HepG2 (cell line): ENCODE results near the gene COMT. TPM values are rescaled to one million over a fixed set of nuclear protein-coding genes. Genes with fewer than 3 reads are reported as not detected.

ENCODE experiments used
- CBX5 ChIP-seq: sonication (generic); formaldehyde crosslinking; IDR thresholded peaks from 2 replicates; pipeline ENCODE4 v1.4.0; 2020; ENCODE audit warnings: missing genetic modification reagents, borderline replicate concordance
- FOXK1 ChIP-seq: sonication (generic); formaldehyde crosslinking; IDR thresholded peaks from 2 replicates; pipeline ENCODE4 v1.4.0; 2020; ENCODE audit warnings: low read depth, missing genetic modification reagents, borderline replicate concordance
- FOXK2 ChIP-seq: fragments of 450-650 bp; IDR thresholded peaks from 2 replicates; pipeline ENCODE4 v1.6.1; 2016
- FOXO1 ChIP-seq: sonication (generic); formaldehyde crosslinking; IDR thresholded peaks from 2 replicates; pipeline ENCODE4 v1.4.0; 2020; ENCODE audit warnings: missing genetic modification reagents
- HMG20A ChIP-seq: IDR thresholded peaks from 2 replicates; pipeline ENCODE4 v1.6.1; 2016; ENCODE audit warnings: borderline replicate concordance
- IRX3 ChIP-seq: sonication (generic); formaldehyde crosslinking; IDR thresholded peaks from 2 replicates; pipeline ENCODE4 v1.8.1; 2023; ENCODE audit warnings: mild to moderate bottlenecking, low read depth, missing genetic modification reagents, borderline replicate concordance
- KDM5B ChIP-seq: sonication (generic); formaldehyde crosslinking; IDR thresholded peaks from 2 replicates; pipeline ENCODE4 v1.4.0; 2020; ENCODE audit warnings: missing genetic modification reagents, mild to moderate bottlenecking, borderline replicate concordance
- KDM6A ChIP-seq: IDR thresholded peaks from 2 replicates; pipeline ENCODE4 v1.6.1; 2016; ENCODE audit warnings: low read depth
- KLF16 ChIP-seq, 2 experiments: sonication (generic) in 1 of 2; formaldehyde crosslinking in 1 of 2; IDR thresholded peaks; 2 replicates each; pipeline versions ENCODE4 v1.6.1 to v1.8.0; 2016 to 2023; ENCODE audit warnings: missing genetic modification reagents in 2 of 2, missing compliant biosample characterization in 1 of 2
- MYC ChIP-seq: sonication (generic); formaldehyde crosslinking; IDR thresholded peaks from 2 replicates; pipeline ENCODE4 v1.9.0; 2021; ENCODE audit warnings: missing genetic modification reagents, borderline replicate concordance
- PRMT3 ChIP-seq: sonication (generic); formaldehyde crosslinking; IDR thresholded peaks from 2 replicates; pipeline ENCODE4 v1.8.1; 2022; ENCODE audit warnings: low read depth, mild to moderate bottlenecking, moderate library complexity, missing genetic modification reagents, borderline replicate concordance
- WIZ ChIP-seq: sonication (generic); formaldehyde crosslinking; IDR thresholded peaks from 2 replicates; pipeline ENCODE4 v1.5.1; 2020; ENCODE audit warnings: mild to moderate bottlenecking, missing genetic modification reagents
- ZNF3 ChIP-seq: IDR thresholded peaks from 2 replicates; pipeline ENCODE4 v1.7.0; 2017; ENCODE audit warnings: inconsistent platforms
- ZNF350 ChIP-seq: sonication (generic); formaldehyde crosslinking; IDR thresholded peaks from 2 replicates; pipeline ENCODE4 v1.4.0; 2020; ENCODE audit warnings: mild to moderate bottlenecking, low read depth, missing genetic modification reagents, borderline replicate concordance
- ZNF614 ChIP-seq: IDR thresholded peaks from 2 replicates; pipeline ENCODE4 v1.6.1; 2018; ENCODE audit warnings: missing biosample characterization, missing genetic modification reagents, inconsistent platforms, borderline replicate concordance
- ZNF660 ChIP-seq: sonication (generic); formaldehyde crosslinking; IDR thresholded peaks from 2 replicates; pipeline ENCODE4 v1.5.1; 2020; ENCODE audit warnings: mild to moderate bottlenecking, low read depth, missing genetic modification reagents, borderline replicate concordance
- ZNF761 ChIP-seq: sonication (generic); formaldehyde crosslinking; conservative IDR thresholded peaks from 2 replicates; pipeline ENCODE4 v1.4.0; 2020; ENCODE audit warnings: mild to moderate bottlenecking, missing genetic modification reagents
- polyA plus RNA-seq, 8 experiments: library from polyadenylated mRNA; depleted of rRNA in 3 of 8; stranded (reverse) in 7 of 8; unstranded in 1 of 8; fragments of >200 nt; fragmentation: Illumina TruSeq in 4 of 8; extraction: Trizol in 4 of 8; gene quantifications; 2 replicates each; pipeline versions ENCODE4 v1.2.1 to v1.2.3, GENCODE V29; 2011 to 2016; ENCODE audit warnings: low read depth in 4 of 8, missing spikeins in 1 of 8, mixed read lengths in 1 of 8; ENCODE audit not compliant: insufficient read depth in 1 of 8
- total RNA-seq, 5 experiments: library from RNA; depleted of rRNA; stranded (reverse); fragments of >200 nt; fragmentation: Illumina TruSeq; extraction: Trizol; gene quantifications; 2 replicates each; pipeline ENCODE4 v1.2.3, GENCODE V29; 2016; ENCODE audit warnings: low read depth in 1 of 5
- TF ChIP-seq, protein P1 (sequence below): sonication (generic); formaldehyde crosslinking; IDR thresholded peaks from 2 replicates; pipeline ENCODE4 v1.5.0; 2020; ENCODE audit warnings: mild to moderate bottlenecking, missing genetic modification reagents, borderline replicate concordance
- TF ChIP-seq, protein P2 (sequence below): IDR thresholded peaks from 2 replicates; pipeline ENCODE4 v1.6.1; 2012; ENCODE audit warnings: inconsistent platforms
- TF ChIP-seq, protein P3 (sequence below): sonication (generic); formaldehyde crosslinking; conservative IDR thresholded peaks from 2 replicates; pipeline ENCODE4 v1.4.0; 2020; ENCODE audit warnings: mild to moderate bottlenecking, missing genetic modification reagents, moderate library complexity

COMT gene
- total and polyA plus RNA-seq, 2 of the 13 experiments (the other 11 are each of a cell fraction or from before 2014, with no cell fraction given) = 156 to 162 TPM

DNA sequence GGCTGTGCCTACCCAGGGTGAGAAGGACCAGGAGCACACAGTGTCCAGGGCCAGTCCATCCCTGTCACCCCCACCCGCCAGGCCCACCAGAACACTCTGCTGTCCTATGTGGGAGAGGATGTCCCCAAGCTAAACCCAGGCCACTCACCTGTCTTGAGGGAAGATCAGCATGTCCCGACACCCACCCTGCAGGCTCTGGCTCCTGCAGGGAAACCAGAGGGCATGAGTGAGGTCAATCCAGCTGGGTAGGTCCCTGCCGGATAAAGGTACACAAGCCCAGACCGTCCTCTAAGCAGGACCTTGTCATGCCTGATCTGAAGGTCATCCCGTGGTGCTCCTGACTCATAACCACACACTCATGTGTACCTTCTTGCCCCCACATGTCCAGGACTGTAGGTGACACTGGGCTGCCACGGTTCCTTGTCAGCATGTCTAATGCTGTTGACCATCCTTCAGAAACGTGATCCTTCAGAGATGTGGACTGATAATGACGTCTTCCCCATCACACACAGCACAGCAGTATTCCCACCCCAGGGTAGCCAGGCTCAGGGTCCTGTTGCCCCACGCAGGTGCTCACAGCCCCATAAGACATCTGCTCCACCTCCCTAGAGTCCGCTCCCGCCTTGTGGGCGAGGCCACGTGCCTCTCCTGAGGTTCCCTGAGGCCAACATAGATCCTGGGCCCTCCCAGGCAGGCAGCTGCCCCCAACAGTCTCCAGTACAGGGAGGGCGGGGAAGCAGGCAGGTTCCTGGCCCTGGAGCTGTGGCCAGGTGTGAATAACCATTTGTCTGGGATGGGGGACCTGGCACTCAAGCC, 68.9 kb downstream of the COMT start (continued):
- TF ChIP-seq, protein P1, sequence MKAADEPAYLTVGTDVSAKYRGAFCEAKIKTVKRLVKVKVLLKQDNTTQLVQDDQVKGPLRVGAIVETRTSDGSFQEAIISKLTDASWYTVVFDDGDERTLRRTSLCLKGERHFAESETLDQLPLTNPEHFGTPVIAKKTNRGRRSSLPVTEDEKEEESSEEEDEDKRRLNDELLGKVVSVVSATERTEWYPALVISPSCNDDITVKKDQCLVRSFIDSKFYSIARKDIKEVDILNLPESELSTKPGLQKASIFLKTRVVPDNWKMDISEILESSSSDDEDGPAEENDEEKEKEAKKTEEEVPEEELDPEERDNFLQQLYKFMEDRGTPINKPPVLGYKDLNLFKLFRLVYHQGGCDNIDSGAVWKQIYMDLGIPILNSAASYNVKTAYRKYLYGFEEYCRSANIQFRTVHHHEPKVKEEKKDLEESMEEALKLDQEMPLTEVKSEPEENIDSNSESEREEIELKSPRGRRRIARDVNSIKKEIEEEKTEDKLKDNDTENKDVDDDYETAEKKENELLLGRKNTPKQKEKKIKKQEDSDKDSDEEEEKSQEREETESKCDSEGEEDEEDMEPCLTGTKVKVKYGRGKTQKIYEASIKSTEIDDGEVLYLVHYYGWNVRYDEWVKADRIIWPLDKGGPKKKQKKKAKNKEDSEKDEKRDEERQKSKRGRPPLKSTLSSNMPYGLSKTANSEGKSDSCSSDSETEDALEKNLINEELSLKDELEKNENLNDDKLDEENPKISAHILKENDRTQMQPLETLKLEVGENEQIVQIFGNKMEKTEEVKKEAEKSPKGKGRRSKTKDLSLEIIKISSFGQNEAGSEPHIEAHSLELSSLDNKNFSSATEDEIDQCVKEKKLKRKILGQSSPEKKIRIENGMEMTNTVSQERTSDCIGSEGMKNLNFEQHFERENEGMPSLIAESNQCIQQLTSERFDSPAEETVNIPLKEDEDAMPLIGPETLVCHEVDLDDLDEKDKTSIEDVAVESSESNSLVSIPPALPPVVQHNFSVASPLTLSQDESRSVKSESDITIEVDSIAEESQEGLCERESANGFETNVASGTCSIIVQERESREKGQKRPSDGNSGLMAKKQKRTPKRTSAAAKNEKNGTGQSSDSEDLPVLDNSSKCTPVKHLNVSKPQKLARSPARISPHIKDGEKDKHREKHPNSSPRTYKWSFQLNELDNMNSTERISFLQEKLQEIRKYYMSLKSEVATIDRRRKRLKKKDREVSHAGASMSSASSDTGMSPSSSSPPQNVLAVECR (CRISPR knock-in tag) = peak; percentile 67; the same call in 1 of the 2 replicates
- TF ChIP-seq CBX5 = no peak
- TF ChIP-seq, protein P2, sequence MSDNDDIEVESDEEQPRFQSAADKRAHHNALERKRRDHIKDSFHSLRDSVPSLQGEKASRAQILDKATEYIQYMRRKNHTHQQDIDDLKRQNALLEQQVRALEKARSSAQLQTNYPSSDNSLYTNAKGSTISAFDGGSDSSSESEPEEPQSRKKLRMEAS = peak; percentile 76
- TF ChIP-seq ZNF614 (CRISPR knock-in tag) = 0 out of 2 replicates have a peak, but pooled peaks have one; percentile 58
- peak; percentile 59; the same call in 1 of the 2 replicates for TF ChIP-seq MYC (CRISPR knock-in tag)
- TF ChIP-seq WIZ (CRISPR knock-in tag) = 0 out of 2 replicates have a peak, but pooled peaks have one; percentile 50
- peak; percentile 32; the same call in 1 of the 2 replicates for TF ChIP-seq KDM5B (CRISPR knock-in tag)
- no peak for TF ChIP-seq KDM6A (CRISPR knock-in tag)
- peak; percentile 88; the same call in 1 of the 2 replicates for TF ChIP-seq FOXK1 (CRISPR knock-in tag)
- 0 out of 2 replicates have a peak, but pooled peaks have one; percentile 20 for TF ChIP-seq ZNF350 (CRISPR knock-in tag)
- TF ChIP-seq IRX3 = no peak
- peak; percentile 78 for TF ChIP-seq FOXK2
- TF ChIP-seq HMG20A (CRISPR knock-in tag) = peak; percentile 47; the same call in 1 of the 2 replicates
- TF ChIP-seq, protein P3, sequence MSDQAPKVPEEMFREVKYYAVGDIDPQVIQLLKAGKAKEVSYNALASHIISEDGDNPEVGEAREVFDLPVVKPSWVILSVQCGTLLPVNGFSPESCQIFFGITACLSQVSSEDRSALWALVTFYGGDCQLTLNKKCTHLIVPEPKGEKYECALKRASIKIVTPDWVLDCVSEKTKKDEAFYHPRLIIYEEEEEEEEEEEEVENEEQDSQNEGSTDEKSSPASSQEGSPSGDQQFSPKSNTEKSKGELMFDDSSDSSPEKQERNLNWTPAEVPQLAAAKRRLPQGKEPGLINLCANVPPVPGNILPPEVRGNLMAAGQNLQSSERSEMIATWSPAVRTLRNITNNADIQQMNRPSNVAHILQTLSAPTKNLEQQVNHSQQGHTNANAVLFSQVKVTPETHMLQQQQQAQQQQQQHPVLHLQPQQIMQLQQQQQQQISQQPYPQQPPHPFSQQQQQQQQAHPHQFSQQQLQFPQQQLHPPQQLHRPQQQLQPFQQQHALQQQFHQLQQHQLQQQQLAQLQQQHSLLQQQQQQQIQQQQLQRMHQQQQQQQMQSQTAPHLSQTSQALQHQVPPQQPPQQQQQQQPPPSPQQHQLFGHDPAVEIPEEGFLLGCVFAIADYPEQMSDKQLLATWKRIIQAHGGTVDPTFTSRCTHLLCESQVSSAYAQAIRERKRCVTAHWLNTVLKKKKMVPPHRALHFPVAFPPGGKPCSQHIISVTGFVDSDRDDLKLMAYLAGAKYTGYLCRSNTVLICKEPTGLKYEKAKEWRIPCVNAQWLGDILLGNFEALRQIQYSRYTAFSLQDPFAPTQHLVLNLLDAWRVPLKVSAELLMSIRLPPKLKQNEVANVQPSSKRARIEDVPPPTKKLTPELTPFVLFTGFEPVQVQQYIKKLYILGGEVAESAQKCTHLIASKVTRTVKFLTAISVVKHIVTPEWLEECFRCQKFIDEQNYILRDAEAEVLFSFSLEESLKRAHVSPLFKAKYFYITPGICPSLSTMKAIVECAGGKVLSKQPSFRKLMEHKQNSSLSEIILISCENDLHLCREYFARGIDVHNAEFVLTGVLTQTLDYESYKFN = peak; percentile 60; the same call in 1 of the 2 replicates
- peak; percentile 65; the same call in 1 of the 2 replicates for TF ChIP-seq FOXO1 (CRISPR knock-in tag)
- TF ChIP-seq ZNF660 (CRISPR knock-in tag) = 0 out of 2 replicates have a peak, but pooled peaks have one; percentile 51
- no peak for TF ChIP-seq ZNF761 (CRISPR knock-in tag)
- TF ChIP-seq PRMT3 (CRISPR knock-in tag) = no peak
- no peak for TF ChIP-seq ZNF3 (CRISPR knock-in tag)
- TF ChIP-seq KLF16 (CRISPR knock-in tag; IDR thresholded peaks at IDR 0.05) = 0 out of 4 replicates have a peak, but pooled peaks of 1 of the 2 experiments have one; percentile 40
